CD4-positive, alpha-beta T cell treated with Interferon gamma for 1 hour (primary cell): ENCODE measurements around the gene DHX9.

Experiments used
- DNase-seq: peaks from one replicate; pipeline ENCODE4 v3.0.0-alpha.2; 2020

Gene DHX9

DNA sequence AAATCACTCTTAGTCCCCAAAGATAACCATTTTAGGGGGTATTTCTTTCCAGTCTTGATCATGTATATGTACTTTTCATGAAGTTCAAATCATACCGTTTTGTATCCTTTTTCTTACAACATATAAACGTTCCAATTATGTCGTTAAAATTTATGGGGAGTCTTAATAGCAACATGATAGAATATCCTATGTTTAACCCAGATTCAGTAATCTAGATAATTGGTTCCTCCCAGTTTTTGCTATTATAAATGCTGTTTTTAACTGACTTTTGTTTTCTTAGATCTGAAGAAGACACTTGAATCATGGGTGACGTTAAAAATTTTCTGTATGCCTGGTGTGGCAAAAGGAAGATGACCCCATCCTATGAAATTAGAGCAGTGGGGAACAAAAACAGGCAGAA, 3.1 kb downstream of the DHX9 start:
- no peak for DNase-seq

- no peak for DNase-seq
Observed at GRCh38 chr1:182845379-182845778, 6.2 kb downstream of the DHX9 start.

DNA sequence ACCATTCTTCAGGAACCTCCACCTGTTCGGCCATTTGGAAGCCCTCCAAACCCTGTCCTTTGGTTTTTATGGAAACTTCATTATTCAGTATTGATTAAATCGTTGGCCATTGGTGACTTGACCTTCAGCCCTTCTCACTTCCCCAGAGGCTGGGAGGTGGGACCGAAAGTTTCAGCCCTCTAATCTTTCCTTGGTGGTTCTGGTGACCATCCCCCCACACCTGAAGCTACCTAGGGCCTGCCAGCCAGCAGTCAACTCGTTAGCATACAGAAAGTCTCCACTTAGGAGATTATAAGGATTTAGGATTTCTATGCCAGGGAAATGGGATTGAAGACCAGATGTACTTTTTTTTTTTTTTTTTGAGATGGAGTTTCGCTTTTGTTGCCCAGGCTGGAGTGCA, 6.7 kb downstream of the DHX9 start:
- no peak for DNase-seq

DNA sequence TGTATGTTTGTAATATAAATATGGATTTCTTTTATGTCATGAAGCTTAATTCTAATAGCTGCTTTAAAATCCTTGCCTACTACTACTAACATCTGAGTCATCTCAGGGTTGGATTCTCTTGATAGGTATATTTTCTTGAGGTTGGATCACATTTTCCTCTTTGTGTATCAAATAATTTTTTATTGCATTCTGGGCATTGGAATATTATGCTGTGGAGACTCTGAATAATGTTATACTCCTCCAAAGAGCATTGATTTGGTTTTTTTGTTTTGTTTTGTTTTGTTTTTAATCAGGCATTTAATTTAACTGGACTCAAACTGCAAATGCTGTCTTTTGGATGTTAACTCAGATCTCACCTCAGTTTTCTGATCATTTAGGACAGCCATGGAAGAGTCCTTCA, 8.0 kb downstream of the DHX9 start:
- no peak for DNase-seq

- DNase-seq: no peak
Observed at GRCh38 chr1:182848736-182849135, 9.6 kb downstream of the DHX9 start.

DNA sequence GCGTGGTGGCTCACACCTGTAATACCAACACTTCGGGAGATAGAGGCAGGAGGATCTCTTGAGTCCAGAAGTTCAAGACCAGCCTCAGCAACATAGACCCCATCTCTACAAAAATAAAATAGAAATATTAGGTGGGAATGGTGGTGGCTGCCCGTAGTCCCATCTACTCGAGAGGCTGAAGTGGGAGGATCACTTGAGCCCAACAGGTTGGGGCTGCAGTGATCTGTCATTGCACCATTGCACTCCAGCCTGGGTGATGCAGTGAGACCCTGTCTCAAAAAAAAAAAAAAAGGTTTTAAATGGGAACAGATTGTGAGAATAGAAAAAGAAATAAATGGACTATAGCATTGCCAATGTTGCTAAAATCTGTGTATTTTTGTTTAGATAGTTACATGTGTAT, 11.2 kb downstream of the DHX9 start:
- no peak for DNase-seq

- DNase-seq: no peak
Observed at GRCh38 chr1:182851825-182852224, 12.7 kb downstream of the DHX9 start.

DNA sequence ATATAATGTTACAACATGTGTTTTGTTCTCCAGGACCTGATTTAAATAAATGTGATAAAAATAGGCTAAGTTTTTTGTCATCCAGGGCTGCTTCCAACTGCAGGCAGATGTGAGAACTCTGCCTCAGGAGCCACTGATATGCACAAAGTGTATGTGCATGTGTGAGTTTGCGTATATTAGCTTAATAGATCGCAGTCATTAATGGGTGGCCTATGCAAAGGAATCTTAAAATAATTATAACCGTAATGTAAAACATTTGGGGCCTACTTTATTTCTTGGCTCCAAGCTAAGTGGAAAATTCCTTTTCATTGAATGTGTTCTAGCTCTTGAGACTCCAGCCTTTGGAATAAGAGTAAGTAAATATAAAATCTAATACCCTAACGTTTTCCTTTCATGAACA, 16.8 kb downstream of the DHX9 start:
- DNase-seq: no peak

- DNase-seq: no peak
Observed at GRCh38 chr1:182857212-182857611, 18.1 kb downstream of the DHX9 start.

GRCh38 chr1:182860658-182861057, 21.5 kb downstream of the DHX9 start:
- no peak for DNase-seq

- DNase-seq: no peak
Observed at GRCh38 chr1:182861994-182862393, 22.8 kb downstream of the DHX9 start.

DNA sequence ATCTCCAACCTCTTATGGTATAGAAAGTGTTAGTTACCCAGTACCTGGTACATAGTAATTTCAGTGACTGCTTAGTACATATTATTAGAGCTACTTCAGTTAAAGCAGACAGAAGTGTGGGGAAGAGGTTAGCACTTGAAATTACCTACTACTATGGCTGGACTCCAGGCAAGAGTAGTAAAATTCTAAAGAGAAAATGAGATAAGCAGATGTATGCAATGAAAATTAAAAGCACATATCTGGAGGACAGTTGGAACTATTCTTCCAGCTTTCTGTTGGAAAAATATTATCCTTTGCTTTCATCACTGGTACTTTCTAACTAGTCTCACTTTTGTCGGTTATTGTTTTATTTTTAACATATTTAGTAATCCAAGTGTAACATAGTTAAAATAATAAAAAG, 23.7 kb downstream of the DHX9 start:
- DNase-seq: no peak

GRCh38 chr1:182863940-182864339, 24.8 kb downstream of the DHX9 start:
- no peak for DNase-seq

GRCh38 chr1:182867861-182868260, 28.7 kb downstream of the DHX9 start:
- no peak for DNase-seq

DNA sequence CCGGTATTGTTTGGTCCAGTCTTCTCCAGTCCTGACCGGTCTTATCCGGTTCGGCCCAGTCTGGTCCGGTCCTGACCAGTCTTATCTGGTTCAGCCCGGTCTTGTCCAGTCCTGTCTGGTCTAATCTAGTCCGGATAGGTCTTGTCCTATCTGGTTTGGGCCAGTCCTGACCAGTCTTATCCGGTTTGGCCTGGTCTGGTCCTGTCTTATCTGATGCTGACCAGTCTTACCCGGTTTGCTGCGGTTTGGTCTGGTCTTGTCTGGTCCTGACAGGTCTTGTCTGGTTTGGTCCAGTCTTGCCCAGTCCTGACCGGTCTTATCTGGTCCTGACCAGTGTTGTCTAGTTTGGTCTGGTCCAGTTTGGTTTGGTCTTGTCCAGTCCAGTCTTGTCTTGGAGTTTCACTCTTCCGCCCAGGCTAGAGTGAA, 30.1 kb downstream of the DHX9 start:
- DNase-seq: no peak

DNA sequence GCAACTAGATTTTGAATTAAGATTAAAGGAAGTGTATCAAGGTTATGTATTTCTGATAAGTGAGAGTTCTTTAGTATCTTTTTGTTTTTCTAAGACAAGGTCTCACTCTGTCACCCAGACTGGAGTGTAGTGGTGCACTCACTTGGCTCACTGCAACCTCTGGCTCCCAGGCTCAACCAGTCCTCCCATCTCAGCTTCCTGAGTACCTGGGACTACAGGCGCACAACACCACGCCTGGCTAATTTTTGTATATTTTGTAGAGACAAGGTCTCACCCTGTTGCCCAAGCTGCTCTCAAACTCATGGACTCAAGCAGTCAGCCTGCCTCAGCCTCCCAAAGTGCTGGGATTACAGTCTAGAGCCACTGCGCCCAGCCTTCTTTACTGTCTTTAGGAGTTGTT, 33.7 kb downstream of the DHX9 start:
- DNase-seq: no peak

- DNase-seq: no peak
Observed at GRCh38 chr1:182875889-182876288, 36.7 kb downstream of the DHX9 start.

- no peak for DNase-seq
Observed at GRCh38 chr1:182877331-182877730, 38.2 kb downstream of the DHX9 start.

GRCh38 chr1:182877842-182878241, 38.7 kb downstream of the DHX9 start:
- no peak for DNase-seq

DNA sequence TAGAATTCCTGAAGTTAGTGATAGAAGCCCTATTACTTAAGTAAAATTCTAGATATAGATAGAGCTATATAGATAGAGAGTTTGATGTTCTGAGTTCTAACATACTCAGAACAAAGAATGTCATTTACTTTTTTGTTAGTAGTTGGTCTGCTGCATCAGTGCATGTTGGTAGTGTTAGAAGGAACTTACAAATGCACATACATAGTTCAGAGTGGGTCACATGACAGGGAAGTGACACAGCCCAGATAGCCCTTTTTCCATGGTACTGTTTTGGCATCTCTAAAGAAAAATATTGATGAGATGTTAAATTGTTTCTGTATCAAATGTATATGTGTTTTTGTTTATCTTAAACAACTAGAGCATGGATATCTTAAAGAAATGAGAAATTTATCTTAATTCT, 45.7 kb downstream of the DHX9 start:
- DNase-seq: no peak

DNA sequence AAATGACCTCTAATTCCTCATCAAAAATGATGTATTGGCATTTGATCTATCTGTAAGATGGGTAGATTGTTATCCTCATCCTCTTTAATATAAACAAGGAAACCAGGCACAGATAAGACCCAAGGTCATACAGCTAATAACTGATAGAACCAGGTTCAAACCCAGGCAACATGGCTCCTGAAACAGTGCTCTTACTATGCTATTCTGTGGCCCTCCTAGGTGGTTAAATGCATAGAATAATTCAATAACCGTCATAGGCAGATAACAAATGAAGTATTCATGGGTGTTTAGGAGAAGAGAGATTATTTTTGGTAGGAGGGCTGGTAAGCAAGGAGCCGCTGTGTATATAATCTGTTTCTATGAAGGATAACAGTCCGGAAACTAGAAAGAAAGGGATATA, 46.4 kb downstream of the DHX9 start:
- DNase-seq: no peak

DNA sequence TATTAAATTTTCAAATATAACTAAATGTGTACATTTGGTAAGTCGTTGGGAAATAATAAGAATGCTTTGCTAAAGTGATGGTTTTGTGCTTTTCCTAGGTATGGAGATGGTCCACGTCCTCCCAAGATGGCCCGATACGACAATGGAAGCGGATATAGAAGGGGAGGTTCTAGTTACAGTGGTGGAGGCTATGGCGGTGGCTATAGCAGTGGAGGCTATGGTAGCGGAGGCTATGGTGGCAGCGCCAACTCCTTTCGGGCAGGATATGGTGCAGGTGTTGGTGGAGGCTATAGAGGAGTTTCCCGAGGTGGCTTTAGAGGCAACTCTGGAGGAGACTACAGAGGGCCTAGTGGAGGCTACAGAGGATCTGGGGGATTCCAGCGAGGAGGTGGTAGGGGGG, 47.8 kb downstream of the DHX9 start:
- no peak for DNase-seq

GRCh38 chr1:182888736-182889531, 49.8 kb downstream of the DHX9 start:
- no peak for DNase-seq

DNA sequence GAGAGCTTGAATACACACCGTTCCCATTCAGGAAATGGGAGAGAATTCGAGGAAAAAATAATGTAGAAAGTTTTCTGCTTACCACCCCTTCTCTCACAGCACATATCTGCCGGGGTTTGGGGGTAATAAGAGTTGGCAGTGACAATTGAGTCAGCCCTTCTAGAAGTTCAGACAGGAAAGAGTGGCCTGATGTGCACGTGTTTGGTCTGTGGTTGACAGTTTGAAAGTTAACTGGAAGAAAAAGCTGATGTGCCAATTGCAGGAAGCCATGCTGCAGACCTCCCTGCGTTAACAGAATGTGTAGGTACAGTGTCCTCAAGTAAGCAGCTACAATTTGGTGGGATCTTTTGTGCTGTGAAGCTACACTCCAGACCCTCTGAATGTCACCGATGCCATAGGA, 50.9 kb downstream of the DHX9 start:
- DNase-seq: no peak

DNA sequence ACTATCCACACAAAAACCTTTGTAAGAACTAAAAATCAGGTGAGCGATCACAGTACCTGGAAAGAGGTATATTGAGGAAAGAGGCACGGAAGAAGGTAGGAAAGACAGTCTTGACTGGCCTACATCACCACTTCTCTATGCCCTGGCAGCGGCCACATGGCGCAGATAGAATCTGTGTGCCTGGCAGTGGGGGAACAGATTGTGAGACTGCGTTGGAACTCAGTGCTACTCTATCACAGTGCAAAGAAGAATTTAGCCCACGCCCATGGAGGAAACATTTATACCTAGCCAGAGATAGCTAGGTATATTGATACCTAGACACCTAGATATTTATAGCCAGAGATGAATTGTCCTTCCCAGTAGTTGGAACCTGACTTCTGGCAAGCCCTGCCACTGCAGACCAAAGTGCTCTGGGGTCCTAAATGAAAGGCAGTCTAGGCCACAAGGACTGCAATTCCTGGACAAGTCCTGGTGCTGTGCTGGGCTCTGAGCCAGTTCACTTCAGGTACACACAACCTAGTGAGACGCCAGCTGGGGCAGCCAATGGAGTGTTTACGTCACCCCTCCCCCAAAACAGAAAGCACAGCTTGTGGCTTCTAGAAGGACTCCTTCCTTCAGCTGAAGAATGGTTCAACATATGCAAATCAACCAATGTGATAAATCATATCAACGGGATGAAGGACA, 51.9 kb downstream of the DHX9 start:
- no peak for DNase-seq
